ENCODE measurements around the gene TRIB2.

DNA sequence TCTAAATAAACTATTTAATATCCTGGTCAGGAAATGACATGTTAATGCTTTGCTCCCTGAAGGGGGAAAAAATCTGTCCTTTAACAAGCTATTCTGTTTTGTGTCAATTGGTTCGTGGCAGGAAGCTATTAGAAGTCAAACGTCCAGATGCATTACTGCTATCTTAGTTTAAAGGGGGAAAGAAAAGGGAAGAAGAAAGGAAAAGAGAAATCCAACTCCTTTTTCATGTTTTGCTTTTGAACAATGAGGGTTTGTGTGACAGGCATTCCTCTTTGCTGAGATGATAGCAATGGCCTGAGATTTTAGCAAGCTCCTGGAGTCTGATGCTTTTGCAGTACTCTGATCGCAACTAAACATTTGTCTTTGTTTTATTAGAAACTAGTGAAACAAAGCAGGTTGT, 24.6 kb downstream of the TRIB2 start:
- TF ChIP-seq POLR2A (IDR thresholded peaks at IDR 0.05) (no peak), EP300 (IDR thresholded peaks at IDR 0.05) (no peak)
- TF ChIP-seq, protein P1, sequence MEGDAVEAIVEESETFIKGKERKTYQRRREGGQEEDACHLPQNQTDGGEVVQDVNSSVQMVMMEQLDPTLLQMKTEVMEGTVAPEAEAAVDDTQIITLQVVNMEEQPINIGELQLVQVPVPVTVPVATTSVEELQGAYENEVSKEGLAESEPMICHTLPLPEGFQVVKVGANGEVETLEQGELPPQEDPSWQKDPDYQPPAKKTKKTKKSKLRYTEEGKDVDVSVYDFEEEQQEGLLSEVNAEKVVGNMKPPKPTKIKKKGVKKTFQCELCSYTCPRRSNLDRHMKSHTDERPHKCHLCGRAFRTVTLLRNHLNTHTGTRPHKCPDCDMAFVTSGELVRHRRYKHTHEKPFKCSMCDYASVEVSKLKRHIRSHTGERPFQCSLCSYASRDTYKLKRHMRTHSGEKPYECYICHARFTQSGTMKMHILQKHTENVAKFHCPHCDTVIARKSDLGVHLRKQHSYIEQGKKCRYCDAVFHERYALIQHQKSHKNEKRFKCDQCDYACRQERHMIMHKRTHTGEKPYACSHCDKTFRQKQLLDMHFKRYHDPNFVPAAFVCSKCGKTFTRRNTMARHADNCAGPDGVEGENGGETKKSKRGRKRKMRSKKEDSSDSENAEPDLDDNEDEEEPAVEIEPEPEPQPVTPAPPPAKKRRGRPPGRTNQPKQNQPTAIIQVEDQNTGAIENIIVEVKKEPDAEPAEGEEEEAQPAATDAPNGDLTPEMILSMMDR (IDR thresholded peaks at IDR 0.05), result no peak

Data from tibial nerve (tissue), 4 donors.